ENCODE measurements around the gene LPIN2.
"Not testable (repeated sequence)": the region's sequence is repeated elsewhere in the genome, so short reads cannot be mapped to it uniquely, and the experiment has no call there.

LPIN2 gene

GRCh38 chr18:3005462-3005861 is 7.5 kb downstream of the LPIN2 start:
- DNase-seq: no peak

DNA sequence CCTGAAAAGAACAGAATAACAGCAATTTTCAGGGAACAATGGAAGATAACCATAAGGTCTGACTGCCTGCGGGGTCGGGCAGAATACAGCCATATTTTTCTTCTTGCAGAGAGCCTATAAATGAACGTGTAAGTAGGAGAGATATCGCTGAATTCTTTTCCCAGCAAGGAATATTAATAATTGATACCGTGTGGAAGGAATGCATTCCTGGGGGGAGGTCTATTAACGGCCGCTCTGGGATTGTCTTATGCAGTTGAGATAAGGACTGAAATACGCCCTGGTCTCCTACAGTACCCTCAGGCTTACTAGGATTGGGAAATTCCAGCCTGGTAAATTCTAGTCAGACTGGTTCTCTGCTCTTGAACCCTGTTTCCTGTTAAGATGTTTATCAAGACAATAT is 9.2 kb downstream of the LPIN2 start:
- not testable (repeated sequence) for DNase-seq

- no peak for DNase-seq
These were observed 10.2 kb downstream of the LPIN2 start for GRCh38 chr18:3002732-3003131.

- no peak for DNase-seq
These were observed 14.3 kb downstream of the LPIN2 start for GRCh38 chr18:2998644-2999043.

- DNase-seq: no peak
These were observed 14.9 kb downstream of the LPIN2 start for GRCh38 chr18:2997846-2998564.

GRCh38 chr18:2997429-2997828 is 15.5 kb downstream of the LPIN2 start:
- no peak for DNase-seq

DNA sequence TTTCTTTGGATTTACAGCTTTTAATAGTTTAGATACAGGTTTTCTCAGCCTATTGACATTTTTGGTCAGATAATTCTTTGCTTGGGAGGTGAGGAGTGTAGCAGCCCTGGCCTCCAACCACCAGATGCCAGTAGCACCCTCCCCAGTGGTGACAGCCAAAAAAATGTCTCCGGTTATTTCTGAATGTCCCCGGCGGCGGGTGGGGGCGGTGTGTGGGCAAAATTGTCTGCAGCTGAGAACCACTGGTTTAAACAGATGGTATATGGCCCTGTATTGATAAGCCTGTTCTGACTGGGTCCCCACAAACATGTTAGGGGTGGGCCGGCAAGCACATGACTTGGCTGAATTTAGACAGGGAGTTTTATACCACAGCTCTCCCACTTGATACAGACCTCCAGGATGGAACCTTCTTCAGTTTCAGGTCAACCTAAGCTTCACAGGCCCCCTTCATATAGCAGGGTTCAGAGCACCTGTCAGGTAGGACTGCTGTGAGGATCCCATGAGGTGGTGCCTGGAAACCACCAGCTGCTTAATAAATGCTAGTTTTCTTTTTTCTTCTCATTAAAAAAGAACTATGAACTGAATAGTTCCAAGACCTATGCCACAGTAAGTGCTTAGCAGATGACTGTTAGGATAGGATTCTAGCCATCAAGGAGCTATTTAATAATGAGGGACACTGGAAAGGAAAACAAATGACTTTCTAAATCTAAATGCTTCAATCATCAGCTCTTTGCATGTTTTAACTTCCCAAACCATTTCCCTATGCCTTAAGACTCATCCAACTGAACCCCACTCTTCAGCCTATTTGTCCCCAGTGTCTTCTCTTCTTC is 18.1 kb downstream of the LPIN2 start:
- DNase-seq: peak; percentile 84

DNA sequence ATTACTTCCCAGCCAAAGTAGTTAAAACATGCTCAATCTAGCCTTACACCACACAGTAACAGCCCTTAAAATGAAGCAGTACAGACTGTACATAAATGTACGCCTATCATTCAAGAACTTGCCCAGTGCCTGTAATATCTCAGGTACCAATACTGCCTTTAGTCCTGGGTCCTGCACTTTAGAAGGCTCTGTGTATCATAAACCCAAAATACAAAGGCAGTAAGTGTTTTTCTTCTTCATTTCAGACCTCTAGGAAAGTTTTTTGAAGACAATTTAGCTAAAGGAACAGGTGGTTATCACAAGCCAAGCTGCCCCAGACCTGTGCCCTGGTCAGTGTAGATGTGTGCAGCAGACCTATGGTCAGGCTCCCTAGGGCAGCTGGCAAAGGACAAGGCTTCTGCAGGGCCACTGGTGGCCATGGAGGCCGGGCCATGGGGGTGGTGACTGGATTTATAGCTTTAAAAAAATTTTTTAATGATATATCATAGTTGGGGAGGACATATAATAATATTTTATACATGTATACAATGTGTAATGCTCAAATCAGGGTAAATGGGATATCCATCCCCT is 18.8 kb downstream of the LPIN2 start:
- no peak for DNase-seq

- DNase-seq: no peak
These were observed 19.7 kb downstream of the LPIN2 start for GRCh38 chr18:2992995-2993877.

- no peak for DNase-seq
These were observed 21.8 kb downstream of the LPIN2 start for GRCh38 chr18:2990956-2991640.

DNA sequence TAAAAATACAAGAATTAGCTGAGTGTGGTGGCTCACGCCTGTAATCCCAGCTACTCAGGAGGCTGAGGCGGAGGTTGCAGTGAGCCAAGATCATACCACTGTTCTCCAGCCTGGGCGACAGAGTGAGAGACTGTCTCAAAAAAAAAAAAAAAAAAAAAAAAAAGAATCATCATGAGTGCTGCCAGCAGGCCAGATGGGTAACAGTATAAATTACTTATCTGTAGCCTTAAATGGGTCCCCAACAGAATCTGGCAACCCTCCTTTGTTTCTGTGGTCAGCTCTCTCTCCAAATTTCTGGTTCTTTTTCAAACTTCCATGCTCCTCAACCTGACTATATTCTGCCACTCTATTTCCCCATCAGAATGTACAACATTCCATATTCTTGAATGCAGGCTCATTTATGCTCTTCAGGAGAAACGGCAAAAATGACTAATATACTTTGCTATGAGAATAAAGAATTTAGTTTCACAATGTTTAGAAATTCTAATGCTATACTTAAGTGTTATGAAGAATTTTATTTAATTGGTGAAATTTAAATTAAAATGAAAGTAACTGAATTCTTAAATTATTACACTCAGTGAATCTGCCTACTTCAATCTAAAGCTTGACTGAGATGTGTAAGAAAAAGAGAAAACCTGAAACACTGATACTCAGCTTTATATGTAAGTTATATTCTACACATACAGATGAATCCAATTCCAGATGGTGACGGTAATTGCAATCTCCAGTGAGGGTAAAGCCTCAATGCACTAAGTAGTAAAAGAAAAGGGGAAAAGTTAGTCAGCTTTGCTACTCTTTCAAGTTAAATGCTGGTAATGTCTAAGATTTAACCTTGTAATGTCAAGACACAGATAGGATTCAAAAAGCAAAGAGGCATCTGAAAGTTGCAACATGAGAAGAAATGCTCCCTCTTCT is 24.8 kb downstream of the LPIN2 start:
- no peak for DNase-seq

GRCh38 chr18:2986150-2986865 is 26.6 kb downstream of the LPIN2 start:
- DNase-seq: no peak

- peak in 1 of 2 donors; percentile 78 for DNase-seq
These were observed 27.3 kb downstream of the LPIN2 start for GRCh38 chr18:2985628-2986027.

GRCh38 chr18:2984703-2985261 is 28.2 kb downstream of the LPIN2 start:
- DNase-seq: no peak

- DNase-seq: no peak
These were observed 28.9 kb downstream of the LPIN2 start for GRCh38 chr18:2984091-2984490.

DNA sequence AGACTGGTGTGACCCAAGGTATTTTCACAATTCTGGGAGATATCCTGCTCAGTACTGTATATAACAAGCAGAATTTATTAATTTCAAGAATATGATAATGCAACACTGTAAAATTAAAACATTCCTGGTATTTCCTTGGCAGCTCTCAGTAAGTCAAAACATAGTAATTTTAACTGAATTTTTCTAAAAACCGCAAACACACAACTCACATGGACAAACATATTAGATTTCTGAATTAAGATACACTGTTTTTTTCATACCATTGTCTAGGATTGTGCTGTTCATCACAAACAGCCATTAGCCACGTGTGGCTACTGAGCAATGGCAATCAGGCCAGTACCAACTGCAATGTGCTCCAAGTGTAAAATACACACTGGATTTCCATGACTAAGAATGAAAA is 29.6 kb downstream of the LPIN2 start:
- no peak for DNase-seq

GRCh38 chr18:2982452-2983269 is 30.3 kb downstream of the LPIN2 start:
- peak in 1 of 2 donors; percentile 64 for DNase-seq

- no peak for DNase-seq
These were observed 30.9 kb downstream of the LPIN2 start for GRCh38 chr18:2982022-2982421.

DNA sequence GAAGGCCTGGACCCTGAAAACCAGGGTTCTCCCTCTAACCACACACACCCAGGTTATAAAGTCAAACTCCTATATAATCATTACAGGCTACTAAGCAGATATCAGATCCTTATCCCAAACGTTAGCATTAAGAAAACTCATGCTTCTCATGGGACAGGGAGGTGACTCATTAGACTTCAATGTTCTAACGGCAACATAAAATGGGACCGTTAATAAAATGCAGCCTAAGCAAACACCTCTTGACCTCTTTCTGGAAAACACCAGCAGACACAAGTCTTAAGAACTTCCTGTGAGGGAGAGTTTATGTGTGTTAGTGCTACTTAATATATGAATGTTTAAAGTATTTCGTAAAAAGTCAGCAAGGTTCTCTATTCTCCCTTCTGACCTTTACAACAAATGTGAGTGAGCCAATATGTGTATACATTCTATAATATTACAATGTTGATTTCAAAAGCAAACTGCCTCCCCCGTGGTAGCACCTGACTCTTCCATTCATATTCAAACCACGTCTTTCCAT is 31.7 kb downstream of the LPIN2 start:
- DNase-seq: peak in 1 of 2 donors; percentile 68
